GM23338 (cell line): ENCODE measurements around the gene SMARCC1. TPM values are rescaled to one million over a fixed set of nuclear protein-coding genes. Genes with fewer than 3 reads are reported as not detected.

Experiments used
- ATAC-seq: fragments of 200-7000 bp; cut with Tn5 transposase; 3 replicates; pipeline ENCODE4 v1.9.1; 2020
- DNase-seq: peaks from one replicate; pipeline ENCODE4 v3.0.0-alpha.2; 2015; ENCODE audit warnings: low spot score
- H2AFZ ChIP-seq: fragments of 200-600 bp; sonication (generic); 2 replicates; pipeline ENCODE4 v1.8.0; 2016; ENCODE audit warnings: antibody characterized with exemption, mild to moderate bottlenecking, moderate library complexity
- H3F3A ChIP-seq: fragments of 200-600 bp; sonication (generic); replicated peaks from 2 replicates; pipeline ENCODE4 v1.8.0; 2017; ENCODE audit warnings: antibody characterized with exemption, mixed run types, low read depth
- H3K27ac ChIP-seq: fragments of 200-600 bp; sonication (generic); 2 replicates; pipeline ENCODE4 v1.6.1; 2016; ENCODE audit warnings: low read depth
- H3K27me3 ChIP-seq: fragments of 200-600 bp; sonication (generic); 2 replicates; pipeline ENCODE4 v1.8.0; 2016; ENCODE audit warnings: mild to moderate bottlenecking, mixed run types, moderate library complexity; ENCODE audit not compliant: insufficient read depth
- H3K36me3 ChIP-seq: fragments of 200-600 bp; sonication (generic); 2 replicates; pipeline ENCODE4 v1.8.0; 2016; ENCODE audit warnings: mild to moderate bottlenecking; ENCODE audit not compliant: insufficient read depth
- H3K4me1 ChIP-seq: fragments of 200-600 bp; sonication (generic); 2 replicates; pipeline ENCODE4 v1.8.0; 2016; ENCODE audit warnings: mild to moderate bottlenecking, moderate library complexity; ENCODE audit not compliant: insufficient read depth
- H3K4me2 ChIP-seq: fragments of 200-600 bp; sonication (generic); 2 replicates; pipeline ENCODE4 v1.7.1; 2017; ENCODE audit warnings: mixed run types
- H3K4me3 ChIP-seq: fragments of 200-600 bp; sonication (generic); 2 replicates; pipeline ENCODE4 v1.6.1; 2016; ENCODE audit warnings: mixed run types
- H3K79me2 ChIP-seq: fragments of 200-600 bp; sonication (generic); replicated peaks from 2 replicates; pipeline ENCODE4 v1.8.0; 2017; ENCODE audit warnings: mild to moderate bottlenecking; ENCODE audit not compliant: insufficient read depth
- H3K9me2 ChIP-seq: fragments of 200-600 bp; sonication (generic); 2 replicates; pipeline ENCODE4 v1.8.0; 2017; ENCODE audit not compliant: insufficient read depth
- H4K20me1 ChIP-seq: fragments of 200-600 bp; sonication (generic); replicated peaks from 2 replicates; pipeline ENCODE4 v1.8.0; 2017; ENCODE audit warnings: mild to moderate bottlenecking; ENCODE audit not compliant: insufficient read depth
- H3K27ac Mint-ChIP-seq: 2 replicates; pipeline ENCODE4 v1.8.0; 2020; ENCODE audit warnings: inconsistent platforms, mild to moderate bottlenecking, moderate library complexity, mixed read lengths
- H3K27me3 Mint-ChIP-seq: 3 replicates; pipeline ENCODE4 v1.8.0; 2022; ENCODE audit warnings: low read depth, mild to moderate bottlenecking, moderate library complexity, mixed read lengths, inconsistent platforms; ENCODE audit not compliant: insufficient read depth, poor library complexity
- H3K36me3 Mint-ChIP-seq: 3 replicates; pipeline ENCODE4 v1.8.0; 2021; ENCODE audit warnings: low read depth, mild to moderate bottlenecking, inconsistent platforms, moderate library complexity, mixed read lengths
- H3K4me1 Mint-ChIP-seq: 3 replicates; pipeline ENCODE4 v1.8.0; 2020; ENCODE audit warnings: mild to moderate bottlenecking, inconsistent platforms, mixed read lengths
- H3K4me3 Mint-ChIP-seq: 3 replicates; pipeline ENCODE4 v1.8.0; 2021; ENCODE audit warnings: moderate library complexity, mild to moderate bottlenecking, inconsistent platforms, mixed read lengths
- H3K9me3 Mint-ChIP-seq: 3 replicates; pipeline ENCODE4 v1.8.0; 2020; ENCODE audit warnings: moderate library complexity, mild to moderate bottlenecking, inconsistent platforms, mixed read lengths
- CREB1 ChIP-seq: fragments of 250-450 bp; sonication (Bioruptor Pico); IDR thresholded peaks from 2 replicates; pipeline ENCODE4 v1.5.0; 2020; ENCODE audit warnings: low read depth, mild to moderate bottlenecking, moderate library complexity
- NANOG ChIP-seq: IDR thresholded peaks from 2 replicates; pipeline ENCODE4 v1.6.1; 2016; ENCODE audit warnings: antibody characterized with exemption, borderline replicate concordance
- POLR2AphosphoS5 ChIP-seq: IDR thresholded peaks from 2 replicates; pipeline ENCODE4 v1.6.1; 2016; ENCODE audit warnings: antibody characterized with exemption, low read depth
- STAT1 ChIP-seq: IDR thresholded peaks from one replicate; pipeline ENCODE4 v1.6.1; 2016; ENCODE audit warnings: antibody characterized with exemption; ENCODE audit not compliant: unreplicated experiment
- ZNF114 ChIP-seq: fragments of 250-450 bp; sonication (Bioruptor Pico); IDR thresholded peaks from 2 replicates; pipeline ENCODE4 v1.5.0; 2020; ENCODE audit warnings: mild to moderate bottlenecking, moderate library complexity
- ZNF331 ChIP-seq: fragments of 250-450 bp; sonication (Bioruptor Pico); IDR thresholded peaks from 2 replicates; pipeline ENCODE4 v1.5.0; 2020; ENCODE audit warnings: low read depth, mild to moderate bottlenecking, moderate library complexity
- polyA plus RNA-seq: library from polyadenylated mRNA; unstranded; fragments of >200 nt; fragmentation: Nextera tagmentation; extraction: Ambion mirVana; gene quantifications from 2 replicates; pipeline ENCODE4 v1.2.1, GENCODE V29; 2016
- total RNA-seq: library from RNA; depleted of rRNA; stranded (reverse); fragments of >200 nt; shearing (Covaris generic); gene quantifications from 2 replicates; pipeline ENCODE4 v1.2.3, GENCODE V29; 2014
- TF ChIP-seq, protein P1 (sequence below): IDR thresholded peaks from one replicate; pipeline ENCODE4 v1.6.1; 2018; ENCODE audit warnings: antibody characterized with exemption; ENCODE audit not compliant: unreplicated experiment

Gene SMARCC1
- total and polyA plus RNA-seq, 2 experiments from 2014 or later: 105 to 171 TPM

GRCh38 chr3:47542471-47543173 is 239.1 kb downstream of the SMARCC1 start (continued):
- TF ChIP-seq POLR2AphosphoS5: no peak

DNA sequence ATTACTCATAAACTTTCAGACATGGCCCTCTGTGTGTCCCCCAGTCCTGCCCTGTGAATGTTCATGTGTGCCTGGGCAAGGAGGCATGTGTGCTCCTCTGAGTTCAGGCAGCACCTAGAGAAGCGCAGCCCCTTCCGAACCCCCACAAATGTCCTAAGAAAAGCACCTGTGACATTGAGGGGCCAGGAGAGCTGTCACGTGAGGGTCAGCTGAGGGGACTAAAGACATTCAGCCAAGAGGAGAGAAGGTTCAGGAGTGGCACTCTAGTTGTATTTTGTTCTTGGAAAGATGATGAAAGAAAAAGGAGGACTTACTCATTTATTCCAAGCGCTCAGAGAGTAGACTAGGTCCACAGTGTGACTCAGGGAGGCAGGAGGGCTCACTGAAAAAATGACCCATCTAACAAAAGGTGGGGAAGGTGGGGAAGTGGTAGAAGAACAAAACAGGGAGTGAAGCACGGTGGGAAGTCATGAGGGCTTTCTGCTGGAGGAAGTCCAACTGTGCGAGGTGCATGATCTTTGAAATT is 240.0 kb downstream of the SMARCC1 start:
- ATAC-seq (no peak), DNase-seq (no peak)
- no peaks in the 10 kb centered on the region for H3F3A ChIP-seq
- H3K27me3 ChIP-seq: no peaks in the 10 kb centered on the region
- TF ChIP-seq STAT1 (no peak), ZNF114 (CRISPR knock-in tag) (no peak), NANOG (no peak)
- H3K27ac ChIP-seq: no peak overlapping the region
- no peaks in the 10 kb centered on the region for H3K36me3 ChIP-seq
- peaks cover 3% of the 10 kb centered on the region; the same call in 1 of the 3 replicates for H3K9me3 Mint-ChIP-seq
- no peaks in the 10 kb centered on the region for H3K9me2 ChIP-seq
- peaks cover 9% of the 10 kb centered on the region for H3K27me3 Mint-ChIP-seq
- no peak overlapping the region for H3K4me3 Mint-ChIP-seq
- H3K4me1 Mint-ChIP-seq: peaks cover 3% of the 10 kb centered on the region; the same call in 2 of the 3 replicates
- H4K20me1 ChIP-seq: no peaks in the 10 kb centered on the region
- H3K79me2 ChIP-seq: no peaks in the 10 kb centered on the region
- no peaks in the 10 kb centered on the region for H3K36me3 Mint-ChIP-seq
- no peaks in the 10 kb centered on the region for H3K4me1 ChIP-seq
- no peak overlapping the region for H3K4me2 ChIP-seq
- no peak overlapping the region for H3K4me3 ChIP-seq
- peak overlapping the region; percentile 38; the same call in 1 of the 2 replicates for H2AFZ ChIP-seq
- H3K27ac Mint-ChIP-seq: no peak overlapping the region

GRCh38 chr3:47540281-47540680 is 241.4 kb downstream of the SMARCC1 start:
- H3K79me2 ChIP-seq: no peaks in the 10 kb centered on the region
- H4K20me1 ChIP-seq: no peaks in the 10 kb centered on the region
- no peaks in the 10 kb centered on the region for H3K4me1 ChIP-seq
- Mint-ChIP-seq H3K4me1 (peaks cover 3% of the 10 kb centered on the region; the same call in 2 of the 3 replicates), H3K27me3 (peaks cover 8% of the 10 kb centered on the region), H3K9me3 (peaks cover 3% of the 10 kb centered on the region; the same call in 1 of the 3 replicates), H3K4me3 (no peak overlapping the region), H3K36me3 (no peaks in the 10 kb centered on the region), H3K27ac (no peak overlapping the region)
- no peak overlapping the region for H3K4me2 ChIP-seq
- DNase-seq: no peak
- H3K4me3 ChIP-seq: no peak overlapping the region
- no peaks in the 10 kb centered on the region for H3K36me3 ChIP-seq
- no peaks in the 10 kb centered on the region for H3K9me2 ChIP-seq
- no peaks in the 10 kb centered on the region for H3K27me3 ChIP-seq
- no peaks in the 10 kb centered on the region for H3F3A ChIP-seq
- no peak overlapping the region for H2AFZ ChIP-seq
- H3K27ac ChIP-seq: no peak overlapping the region
- no peak for ATAC-seq
- TF ChIP-seq NANOG (no peak), ZNF331 (CRISPR knock-in tag) (no peak), CREB1 (no peak), STAT1 (no peak)
- TF ChIP-seq, protein P1, sequence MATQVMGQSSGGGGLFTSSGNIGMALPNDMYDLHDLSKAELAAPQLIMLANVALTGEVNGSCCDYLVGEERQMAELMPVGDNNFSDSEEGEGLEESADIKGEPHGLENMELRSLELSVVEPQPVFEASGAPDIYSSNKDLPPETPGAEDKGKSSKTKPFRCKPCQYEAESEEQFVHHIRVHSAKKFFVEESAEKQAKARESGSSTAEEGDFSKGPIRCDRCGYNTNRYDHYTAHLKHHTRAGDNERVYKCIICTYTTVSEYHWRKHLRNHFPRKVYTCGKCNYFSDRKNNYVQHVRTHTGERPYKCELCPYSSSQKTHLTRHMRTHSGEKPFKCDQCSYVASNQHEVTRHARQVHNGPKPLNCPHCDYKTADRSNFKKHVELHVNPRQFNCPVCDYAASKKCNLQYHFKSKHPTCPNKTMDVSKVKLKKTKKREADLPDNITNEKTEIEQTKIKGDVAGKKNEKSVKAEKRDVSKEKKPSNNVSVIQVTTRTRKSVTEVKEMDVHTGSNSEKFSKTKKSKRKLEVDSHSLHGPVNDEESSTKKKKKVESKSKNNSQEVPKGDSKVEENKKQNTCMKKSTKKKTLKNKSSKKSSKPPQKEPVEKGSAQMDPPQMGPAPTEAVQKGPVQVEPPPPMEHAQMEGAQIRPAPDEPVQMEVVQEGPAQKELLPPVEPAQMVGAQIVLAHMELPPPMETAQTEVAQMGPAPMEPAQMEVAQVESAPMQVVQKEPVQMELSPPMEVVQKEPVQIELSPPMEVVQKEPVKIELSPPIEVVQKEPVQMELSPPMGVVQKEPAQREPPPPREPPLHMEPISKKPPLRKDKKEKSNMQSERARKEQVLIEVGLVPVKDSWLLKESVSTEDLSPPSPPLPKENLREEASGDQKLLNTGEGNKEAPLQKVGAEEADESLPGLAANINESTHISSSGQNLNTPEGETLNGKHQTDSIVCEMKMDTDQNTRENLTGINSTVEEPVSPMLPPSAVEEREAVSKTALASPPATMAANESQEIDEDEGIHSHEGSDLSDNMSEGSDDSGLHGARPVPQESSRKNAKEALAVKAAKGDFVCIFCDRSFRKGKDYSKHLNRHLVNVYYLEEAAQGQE: no peak
